Trophoblast cell (in vitro differentiated cells and primary cell): Measurements from ENCODE around the gene SAMD4B.
A peak's percentile ranks its signal among the peaks of the same experiment; 100 is the strongest.

ENCODE experiments used
- DNase-seq, 2 donors: peaks; one replicate each; pipeline ENCODE4 v3.0.0-alpha.2; 2016
- H2AFZ ChIP-seq: 2 replicates; pipeline ENCODE4 v1.6.1; 2013; ENCODE audit warnings: low read length, moderate library complexity, mild to moderate bottlenecking; ENCODE audit not compliant: insufficient read depth, poor library complexity
- H2AK5ac ChIP-seq: 2 replicates; pipeline ENCODE4 v1.6.1; 2013; ENCODE audit warnings: mild to moderate bottlenecking, low read length
- H2BK120ac ChIP-seq: 2 replicates; pipeline ENCODE4 v1.6.1; 2013; ENCODE audit warnings: low read length, mild to moderate bottlenecking, moderate library complexity; ENCODE audit not compliant: insufficient read depth, poor library complexity
- H2BK12ac ChIP-seq: 2 replicates; pipeline ENCODE4 v1.6.1; 2013; ENCODE audit warnings: mild to moderate bottlenecking, low read length, moderate library complexity
- H2BK5ac ChIP-seq: 2 replicates; pipeline ENCODE4 v1.6.1; 2013; ENCODE audit warnings: low read length, low read depth, moderate library complexity, mild to moderate bottlenecking; ENCODE audit not compliant: poor library complexity
- H3K14ac ChIP-seq: 2 replicates; pipeline ENCODE4 v1.6.1; 2013; ENCODE audit warnings: mild to moderate bottlenecking, low read length
- H3K18ac ChIP-seq: 2 replicates; pipeline ENCODE4 v1.6.1; 2013; ENCODE audit warnings: mild to moderate bottlenecking, low read length
- H3K23ac ChIP-seq: 2 replicates; pipeline ENCODE4 v1.6.1; 2013; ENCODE audit warnings: low read length
- H3K27ac ChIP-seq: 2 replicates; pipeline ENCODE4 v1.5.1; 2013; ENCODE audit warnings: low read depth, mild to moderate bottlenecking, inconsistent platforms, low read length, moderate library complexity
- H3K27me3 ChIP-seq: 2 replicates; pipeline ENCODE4 v1.6.1; 2013; ENCODE audit warnings: inconsistent platforms, mild to moderate bottlenecking, low read length, moderate library complexity; ENCODE audit not compliant: insufficient read depth
- H3K36me3 ChIP-seq, 2 experiments: 1 replicate in 1 of 2; 2 replicates in 1 of 2; pipeline ENCODE4 v1.6.1; 2013; ENCODE audit warnings: low read length in 2 of 2, mild to moderate bottlenecking in 2 of 2, moderate library complexity in 1 of 2; ENCODE audit not compliant: insufficient read depth in 2 of 2, control insufficient read depth in 1 of 2
- H3K4ac ChIP-seq: 2 replicates; pipeline ENCODE4 v1.6.1; 2013; ENCODE audit warnings: low read depth, mild to moderate bottlenecking, low read length, moderate library complexity
- H3K4me1 ChIP-seq, 2 experiments: 1 replicate in 1 of 2; 2 replicates in 1 of 2; pipeline ENCODE4 v1.6.1; 2013; ENCODE audit warnings: low read length in 2 of 2, mild to moderate bottlenecking in 2 of 2, moderate library complexity in 1 of 2; ENCODE audit not compliant: insufficient read depth in 2 of 2, control insufficient read depth in 1 of 2
- H3K4me2 ChIP-seq: 2 replicates; pipeline ENCODE4 v1.6.1; 2013; ENCODE audit warnings: inconsistent platforms, mild to moderate bottlenecking, low read length, moderate library complexity
- H3K4me3 ChIP-seq: 2 replicates; pipeline ENCODE4 v1.5.1; 2013; ENCODE audit warnings: mild to moderate bottlenecking, low read depth, low read length, inconsistent platforms
- H3K79me1 ChIP-seq: one replicate; pipeline ENCODE4 v1.6.1; 2013; ENCODE audit warnings: low read length
- H3K79me2 ChIP-seq: 2 replicates; pipeline ENCODE4 v1.6.1; 2013; ENCODE audit warnings: low read length, mild to moderate bottlenecking; ENCODE audit not compliant: control insufficient read depth, insufficient read depth, poor library complexity
- H3K9ac ChIP-seq: 2 replicates; pipeline ENCODE4 v1.6.1; 2013; ENCODE audit warnings: mild to moderate bottlenecking, low read length
- H3K9me3 ChIP-seq: 2 replicates; pipeline ENCODE4 v1.6.1; 2013; ENCODE audit warnings: low read depth, mild to moderate bottlenecking, control low read depth, inconsistent platforms, low read length; ENCODE audit not compliant: insufficient read depth
- H4K12ac ChIP-seq: 2 replicates; pipeline ENCODE4 v1.6.1; 2013; ENCODE audit warnings: low read depth, mild to moderate bottlenecking, low read length, moderate library complexity
- H4K8ac ChIP-seq: 2 replicates; pipeline ENCODE4 v1.6.1; 2013; ENCODE audit warnings: low read depth, mild to moderate bottlenecking, low read length, moderate library complexity
- H4K91ac ChIP-seq: one replicate; pipeline ENCODE4 v1.6.1; 2013; ENCODE audit warnings: low read depth, mild to moderate bottlenecking, low read length, moderate library complexity
- WGBS: extraction: QIAGEN DNeasy Blood & Tissue Kit; methylation state at CpG from one replicate; pipeline ENCODE4 v1.1.7; 2013; ENCODE audit warnings: missing lambda C conversion rate; ENCODE audit not compliant: insufficient read length, insufficient coverage; ENCODE audit errors: extremely low coverage; 5-methylcytosine and 5-hydroxymethylcytosine counted together

Gene SAMD4B

GRCh38 chr19:39430675-39431593, 88.7 kb downstream of the SAMD4B start:
- Histone ChIP-seq H3K36me3 (peaks cover 22 to 26% of the 10 kb centered on the region in 2 experiments), H2BK12ac (no peak overlapping the region)

DNA sequence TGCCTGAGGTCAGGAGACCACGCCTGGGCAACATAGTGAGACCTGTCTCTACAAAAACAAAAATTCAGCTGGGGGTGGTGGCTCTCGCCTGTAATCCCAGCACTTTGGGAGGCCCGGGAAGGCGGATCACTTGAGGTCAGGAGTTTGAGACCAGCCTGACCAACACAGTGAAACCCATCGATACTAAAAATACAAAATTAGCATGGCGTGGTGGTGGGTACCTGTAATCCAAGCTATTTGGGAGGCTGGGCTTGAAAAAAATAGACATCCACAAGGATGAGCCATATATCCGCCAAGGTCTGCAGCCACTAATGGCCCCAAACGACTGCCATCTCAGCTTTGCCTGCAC, 90.4 kb downstream of the SAMD4B start:
- H2BK5ac ChIP-seq, result no peak overlapping the region
- WGBS, result no CpG with 5 or more reads among the region's 8 CpGs

More at GRCh38 chr19:39430675-39431593, 88.7 kb downstream of the SAMD4B start:
- Histone ChIP-seq H3K4me3 (no peak overlapping the region), H3K14ac (no peak overlapping the region), H3K4me1 (peaks cover 13 to 26% of the 10 kb centered on the region in 2 experiments), H3K9me3 (no peaks in the 10 kb centered on the region), H3K79me1 (peaks cover 14% of the 10 kb centered on the region), H2BK120ac (no peak overlapping the region), H2AFZ (no peak overlapping the region), H2BK5ac (no peak overlapping the region), H3K27me3 (no peaks in the 10 kb centered on the region), H3K4me2 (no peak overlapping the region), H3K23ac (no peak overlapping the region), H4K12ac (no peak overlapping the region), H3K9ac (no peak overlapping the region), H3K18ac (no peak overlapping the region), H2AK5ac (no peak overlapping the region), H3K4ac (no peak overlapping the region), H4K8ac (no peak overlapping the region), H3K79me2 (peaks cover 8% of the 10 kb centered on the region), H3K27ac (peak overlapping the region; percentile 4), H4K91ac (no peak overlapping the region)
- WGBS, result no CpG with 5 or more reads among the region's 25 CpGs
- peak; percentile 86 to 93 for DNase-seq

DNA sequence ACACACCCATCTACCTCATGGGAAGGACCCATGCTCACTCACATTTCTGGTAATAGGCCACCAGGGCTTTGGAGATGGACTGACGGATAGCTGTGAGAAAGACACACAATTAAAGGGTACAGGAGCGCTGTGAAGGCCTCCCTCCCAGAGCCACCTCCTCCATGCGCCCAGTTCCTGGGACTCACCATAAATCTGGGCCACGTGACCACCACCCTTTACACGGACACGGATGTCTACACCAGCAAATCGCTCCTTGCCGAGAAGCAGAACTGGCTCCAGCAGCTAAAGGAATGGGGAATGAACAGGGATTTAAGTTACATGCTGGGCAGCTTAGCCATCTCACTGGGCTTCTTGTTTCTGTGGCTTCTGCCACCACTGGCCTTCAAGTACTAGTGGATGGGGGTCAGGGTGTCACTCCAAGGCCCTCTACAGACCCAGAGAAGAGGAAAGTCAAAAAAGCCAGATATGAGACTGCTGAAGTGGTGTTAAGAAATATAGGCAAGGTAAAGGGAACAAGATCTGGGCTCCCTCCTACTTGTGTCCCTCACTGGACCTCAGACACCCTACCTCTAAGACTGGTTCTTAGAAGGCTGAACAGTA, 91.4 kb downstream of the SAMD4B start:
- Histone ChIP-seq H3K36me3 (peaks cover 22 to 26% of the 10 kb centered on the region in 2 experiments), H3K9me3 (no peaks in the 10 kb centered on the region), H3K4ac (peak overlapping the region; percentile 4), H3K79me2 (peaks cover 10% of the 10 kb centered on the region), H3K4me1 (peaks cover 11 to 24% of the 10 kb centered on the region in 2 experiments), H3K27ac (no peak overlapping the region), H3K23ac (no peak overlapping the region), H2BK12ac (no peak overlapping the region), H3K18ac (no peak overlapping the region), H3K79me1 (peaks cover 10% of the 10 kb centered on the region), H3K4me3 (no peak overlapping the region), H2BK5ac (no peak overlapping the region), H3K4me2 (no peak overlapping the region), H3K9ac (no peak overlapping the region), H4K91ac (no peak overlapping the region), H2AFZ (no peak overlapping the region), H4K8ac (no peak overlapping the region), H2AK5ac (no peak overlapping the region), H4K12ac (no peak overlapping the region), H2BK120ac (no peak overlapping the region), H3K27me3 (no peaks in the 10 kb centered on the region), H3K14ac (no peak overlapping the region)
- WGBS, result no CpG with 5 or more reads among the region's 8 CpGs
- no peak for DNase-seq

More for the DNA sequence above, 90.4 kb downstream of the SAMD4B start:
- no peak overlapping the region for H3K27ac ChIP-seq
- H3K27me3 ChIP-seq, result no peaks in the 10 kb centered on the region
- no peak overlapping the region for H3K4me2 ChIP-seq
- peaks cover 22 to 26% of the 10 kb centered on the region in 2 experiments for H3K36me3 ChIP-seq
- H3K79me1 ChIP-seq, result peaks cover 16% of the 10 kb centered on the region
- no peak overlapping the region for H3K18ac ChIP-seq
- no peak overlapping the region for H2AK5ac ChIP-seq
- no peak overlapping the region for H3K9ac ChIP-seq
- no peaks in the 10 kb centered on the region for H3K9me3 ChIP-seq
- H3K79me2 ChIP-seq, result peaks cover 10% of the 10 kb centered on the region
- H3K4me1 ChIP-seq, result peaks cover 17 to 27% of the 10 kb centered on the region in 2 experiments
- no peak overlapping the region for H2BK12ac ChIP-seq
- no peak overlapping the region for H2AFZ ChIP-seq
- DNase-seq, result no peak
- no peak overlapping the region for H4K12ac ChIP-seq
- H3K23ac ChIP-seq, result no peak overlapping the region
- H3K14ac ChIP-seq, result no peak overlapping the region
- H2BK120ac ChIP-seq, result no peak overlapping the region
- no peak overlapping the region for H4K91ac ChIP-seq
- H3K4ac ChIP-seq, result no peak overlapping the region
- no peak overlapping the region for H3K4me3 ChIP-seq
- no peak overlapping the region for H4K8ac ChIP-seq

- Histone ChIP-seq H2BK120ac (no peak overlapping the region), H4K8ac (no peak overlapping the region), H2BK12ac (no peak overlapping the region), H3K9ac (peak overlapping the region; percentile 37), H3K4me3 (peak overlapping the region; percentile 28), H3K79me1 (peaks cover 6% of the 10 kb centered on the region), H4K12ac (no peak overlapping the region), H2BK5ac (no peak overlapping the region), H3K27ac (no peak overlapping the region), H3K36me3 (peaks cover 22 to 26% of the 10 kb centered on the region in 2 experiments), H3K9me3 (no peaks in the 10 kb centered on the region), H4K91ac (no peak overlapping the region), H3K18ac (no peak overlapping the region), H2AK5ac (no peak overlapping the region), H3K79me2 (peaks cover 10% of the 10 kb centered on the region), H3K4me1 (peaks cover 5 to 18% of the 10 kb centered on the region in 2 experiments), H3K27me3 (no peaks in the 10 kb centered on the region), H3K14ac (no peak overlapping the region), H3K4ac (peak overlapping the region; percentile 78), H2AFZ (no peak overlapping the region), H3K23ac (no peak overlapping the region), H3K4me2 (peak overlapping the region; percentile 88)
- no peak for DNase-seq
- no CpG with 5 or more reads among the region's 10 CpGs for WGBS
These were observed 92.2 kb downstream of the SAMD4B start for GRCh38 chr19:39434123-39435076.
